ENCODE data around the gene CLCN6. TPM values are rescaled to one million over a fixed set of nuclear protein-coding genes. Genes with fewer than 3 reads are reported as not detected.

CLCN6 gene
- total RNA-seq, 4 donors from 2014 or later = 12.8 to 23.8 (median 18.3) TPM

- H3K4me3 ChIP-seq = no peak overlapping the region
- peaks cover 0 to 7% (median 0%) of the 10 kb centered on the region in 3 donors for H3K4me1 ChIP-seq
- no peaks in the 10 kb centered on the region for H3K9me3 ChIP-seq
- H3K36me3 ChIP-seq = no peaks in the 10 kb centered on the region
- no peak for ATAC-seq
- H3K27ac ChIP-seq = no peak overlapping the region
- TF ChIP-seq POLR2A (IDR thresholded peaks at IDR 0.05) (no peak), EP300 (IDR thresholded peaks at IDR 0.05) (no peak), CTCF (IDR thresholded peaks at IDR 0.05) (no peak)
- H3K27me3 ChIP-seq = peaks cover 84% of the 10 kb centered on the region
- WGBS, 2 donors (ENCODE audit: low coverage in 1 of 2) = 38% methylated on average over 3 of the region's 3 CpGs; no CpG with 5 or more reads in 1 of the 2 donors
Measured at GRCh38 chr1:11856698-11857097, 50.7 kb downstream of the CLCN6 start.

- H3K4me1 ChIP-seq = peaks cover 0 to 7% (median 0%) of the 10 kb centered on the region in 3 donors
- no peak for ATAC-seq
- TF ChIP-seq CTCF (IDR thresholded peaks at IDR 0.05) = no peak
- no peak for TF ChIP-seq POLR2A (IDR thresholded peaks at IDR 0.05)
- no peak for TF ChIP-seq EP300 (IDR thresholded peaks at IDR 0.05)
- TF ChIP-seq POLR2AphosphoS5 (IDR thresholded peaks at IDR 0.05) = no peak
- no peak overlapping the region for H3K4me3 ChIP-seq
- H3K36me3 ChIP-seq = no peaks in the 10 kb centered on the region
- WGBS, 2 donors (ENCODE audit: low coverage in 1 of 2) = 32 to 70% methylated on average over 5 to 10 of the region's 10 CpGs
- H3K27ac ChIP-seq = no peak overlapping the region
- H3K27me3 ChIP-seq = peaks cover 86% of the 10 kb centered on the region
- H3K9me3 ChIP-seq = no peaks in the 10 kb centered on the region
Measured at GRCh38 chr1:11857164-11857851, 51.3 kb downstream of the CLCN6 start.

GRCh38 chr1:11858158-11858557 is 52.2 kb downstream of the CLCN6 start:
- H3K4me1 ChIP-seq = peaks cover 0 to 7% (median 0%) of the 10 kb centered on the region in 3 donors
- H3K27ac ChIP-seq = no peak overlapping the region
- no peak for TF ChIP-seq EP300 (IDR thresholded peaks at IDR 0.05)
- no peak for TF ChIP-seq CTCF (IDR thresholded peaks at IDR 0.05)
- peaks cover 89% of the 10 kb centered on the region for H3K27me3 ChIP-seq
- WGBS, 2 donors (ENCODE audit: low coverage in 1 of 2) = 83 to 93% methylated on average over 3 to 6 of the region's 14 CpGs
- no peak for ATAC-seq
- H3K36me3 ChIP-seq = no peaks in the 10 kb centered on the region
- H3K9me3 ChIP-seq = no peaks in the 10 kb centered on the region
- no peak overlapping the region for H3K4me3 ChIP-seq

GRCh38 chr1:11858613-11858967 is 52.6 kb downstream of the CLCN6 start, which contains the start of gene NPPB:
NPPB (minus strand) TSS chr1:11858945; CDS start chr1:11858833, 112 bp downstream.
- WGBS, 2 donors (ENCODE audit: low coverage in 1 of 2) = 25% methylated on average over 9 of the region's 16 CpGs; no CpG with 5 or more reads in 1 of the 2 donors
- no peak for ATAC-seq
- H3K27me3 ChIP-seq = peaks cover 94% of the 10 kb centered on the region

More at GRCh38 chr1:11858613-11858967, 52.6 kb downstream of the CLCN6 start, which contains the start of gene NPPB:
- Histone ChIP-seq H3K36me3 (no peaks in the 10 kb centered on the region), H3K4me1 (peaks cover 0 to 7% (median 0%) of the 10 kb centered on the region in 3 donors), H3K9me3 (no peaks in the 10 kb centered on the region), H3K27ac (no peak within 1 kb of the TSS), H3K4me3 (no peak within 1 kb of the TSS)
- TF ChIP-seq POLR2AphosphoS5 (IDR thresholded peaks at IDR 0.05) = no peak
- TF ChIP-seq CTCF (IDR thresholded peaks at IDR 0.05) = no peak
- no peak for TF ChIP-seq EP300 (IDR thresholded peaks at IDR 0.05)
